ENCODE data around the gene USP2.

Gene USP2, protein sequence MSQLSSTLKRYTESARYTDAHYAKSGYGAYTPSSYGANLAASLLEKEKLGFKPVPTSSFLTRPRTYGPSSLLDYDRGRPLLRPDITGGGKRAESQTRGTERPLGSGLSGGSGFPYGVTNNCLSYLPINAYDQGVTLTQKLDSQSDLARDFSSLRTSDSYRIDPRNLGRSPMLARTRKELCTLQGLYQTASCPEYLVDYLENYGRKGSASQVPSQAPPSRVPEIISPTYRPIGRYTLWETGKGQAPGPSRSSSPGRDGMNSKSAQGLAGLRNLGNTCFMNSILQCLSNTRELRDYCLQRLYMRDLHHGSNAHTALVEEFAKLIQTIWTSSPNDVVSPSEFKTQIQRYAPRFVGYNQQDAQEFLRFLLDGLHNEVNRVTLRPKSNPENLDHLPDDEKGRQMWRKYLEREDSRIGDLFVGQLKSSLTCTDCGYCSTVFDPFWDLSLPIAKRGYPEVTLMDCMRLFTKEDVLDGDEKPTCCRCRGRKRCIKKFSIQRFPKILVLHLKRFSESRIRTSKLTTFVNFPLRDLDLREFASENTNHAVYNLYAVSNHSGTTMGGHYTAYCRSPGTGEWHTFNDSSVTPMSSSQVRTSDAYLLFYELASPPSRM

DNA sequence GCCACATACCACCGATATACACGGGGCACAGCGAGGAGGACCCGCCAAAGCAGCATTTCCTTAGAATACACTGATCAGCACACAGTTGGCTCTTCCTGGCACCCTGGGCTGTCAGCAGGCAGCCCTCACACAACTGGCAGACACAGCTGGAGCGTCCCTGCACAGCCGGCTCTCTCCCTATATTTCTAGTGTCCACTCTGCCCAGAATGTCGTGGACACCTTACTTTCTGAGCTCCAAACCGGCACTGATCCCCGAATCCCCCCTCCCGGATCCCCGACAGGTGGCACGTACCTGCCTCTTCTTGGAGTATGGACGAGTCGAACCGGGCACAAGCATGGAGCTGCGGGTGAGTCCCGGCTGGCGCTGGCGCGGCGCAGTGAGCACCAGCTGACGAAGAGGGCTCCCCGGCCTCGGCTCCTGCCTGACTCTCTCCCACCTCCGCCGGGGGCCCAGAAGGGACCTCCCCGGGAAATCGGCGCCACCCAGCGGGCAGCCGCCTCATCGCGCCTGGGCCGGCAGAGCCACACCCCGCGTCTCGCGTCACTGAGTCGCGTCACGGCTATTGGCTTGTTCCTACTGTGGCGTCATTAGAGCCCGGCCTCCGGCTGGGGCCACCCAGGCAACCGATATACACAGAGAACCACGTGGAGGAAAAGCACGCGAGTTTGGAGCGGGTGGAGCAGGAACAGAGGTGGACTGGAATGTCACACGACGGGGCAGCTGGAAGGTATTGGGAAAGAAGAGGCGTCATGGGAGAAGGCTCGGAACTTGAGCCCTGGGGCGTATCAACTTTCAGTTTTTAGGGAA, at the start of gene USP2:
USP2 (minus strand) TSS at position 510 of the 808 bp plus-strand sequence. CDS start 8,210 bp downstream, outside the sequence.
- TF ChIP-seq OSR1 (CRISPR knock-in tag; IDR thresholded peaks at IDR 0.05) (no peak), ZNF8 (CRISPR knock-in tag; IDR thresholded peaks at IDR 0.05) (no peak), BACH2 (CRISPR knock-in tag; IDR thresholded peaks at IDR 0.05; ENCODE audit: borderline replicate concordance) (no peak), CSDC2 (CRISPR knock-in tag; IDR thresholded peaks at IDR 0.05) (no peak), ESRRG (CRISPR knock-in tag; IDR thresholded peaks at IDR 0.05) (no peak), ZNF565 (CRISPR knock-in tag; conservative IDR thresholded peaks at IDR 0.05; ENCODE audit: low read depth) (no peak), ZFP3 (CRISPR knock-in tag; IDR thresholded peaks at IDR 0.05) (no peak), ZFP30 (CRISPR knock-in tag; IDR thresholded peaks at IDR 0.05) (no peak), TCF4 (CRISPR knock-in tag; IDR thresholded peaks at IDR 0.05; ENCODE audit: borderline replicate concordance) (no peak)
- TF ChIP-seq, protein P1, sequence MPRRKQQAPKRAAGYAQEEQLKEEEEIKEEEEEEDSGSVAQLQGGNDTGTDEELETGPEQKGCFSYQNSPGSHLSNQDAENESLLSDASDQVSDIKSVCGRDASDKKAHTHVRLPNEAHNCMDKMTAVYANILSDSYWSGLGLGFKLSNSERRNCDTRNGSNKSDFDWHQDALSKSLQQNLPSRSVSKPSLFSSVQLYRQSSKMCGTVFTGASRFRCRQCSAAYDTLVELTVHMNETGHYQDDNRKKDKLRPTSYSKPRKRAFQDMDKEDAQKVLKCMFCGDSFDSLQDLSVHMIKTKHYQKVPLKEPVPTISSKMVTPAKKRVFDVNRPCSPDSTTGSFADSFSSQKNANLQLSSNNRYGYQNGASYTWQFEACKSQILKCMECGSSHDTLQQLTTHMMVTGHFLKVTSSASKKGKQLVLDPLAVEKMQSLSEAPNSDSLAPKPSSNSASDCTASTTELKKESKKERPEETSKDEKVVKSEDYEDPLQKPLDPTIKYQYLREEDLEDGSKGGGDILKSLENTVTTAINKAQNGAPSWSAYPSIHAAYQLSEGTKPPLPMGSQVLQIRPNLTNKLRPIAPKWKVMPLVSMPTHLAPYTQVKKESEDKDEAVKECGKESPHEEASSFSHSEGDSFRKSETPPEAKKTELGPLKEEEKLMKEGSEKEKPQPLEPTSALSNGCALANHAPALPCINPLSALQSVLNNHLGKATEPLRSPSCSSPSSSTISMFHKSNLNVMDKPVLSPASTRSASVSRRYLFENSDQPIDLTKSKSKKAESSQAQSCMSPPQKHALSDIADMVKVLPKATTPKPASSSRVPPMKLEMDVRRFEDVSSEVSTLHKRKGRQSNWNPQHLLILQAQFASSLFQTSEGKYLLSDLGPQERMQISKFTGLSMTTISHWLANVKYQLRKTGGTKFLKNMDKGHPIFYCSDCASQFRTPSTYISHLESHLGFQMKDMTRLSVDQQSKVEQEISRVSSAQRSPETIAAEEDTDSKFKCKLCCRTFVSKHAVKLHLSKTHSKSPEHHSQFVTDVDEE (CRISPR knock-in tag; IDR thresholded peaks at IDR 0.05): no peak
- TF ChIP-seq, protein P2, sequence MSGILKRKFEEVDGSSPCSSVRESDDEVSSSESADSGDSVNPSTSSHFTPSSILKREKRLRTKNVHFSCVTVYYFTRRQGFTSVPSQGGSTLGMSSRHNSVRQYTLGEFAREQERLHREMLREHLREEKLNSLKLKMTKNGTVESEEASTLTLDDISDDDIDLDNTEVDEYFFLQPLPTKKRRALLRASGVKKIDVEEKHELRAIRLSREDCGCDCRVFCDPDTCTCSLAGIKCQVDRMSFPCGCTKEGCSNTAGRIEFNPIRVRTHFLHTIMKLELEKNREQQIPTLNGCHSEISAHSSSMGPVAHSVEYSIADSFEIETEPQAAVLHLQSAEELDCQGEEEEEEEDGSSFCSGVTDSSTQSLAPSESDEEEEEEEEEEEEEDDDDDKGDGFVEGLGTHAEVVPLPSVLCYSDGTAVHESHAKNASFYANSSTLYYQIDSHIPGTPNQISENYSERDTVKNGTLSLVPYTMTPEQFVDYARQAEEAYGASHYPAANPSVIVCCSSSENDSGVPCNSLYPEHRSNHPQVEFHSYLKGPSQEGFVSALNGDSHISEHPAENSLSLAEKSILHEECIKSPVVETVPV (CRISPR knock-in tag; IDR thresholded peaks at IDR 0.05): no peak
- TF ChIP-seq, protein P3, sequence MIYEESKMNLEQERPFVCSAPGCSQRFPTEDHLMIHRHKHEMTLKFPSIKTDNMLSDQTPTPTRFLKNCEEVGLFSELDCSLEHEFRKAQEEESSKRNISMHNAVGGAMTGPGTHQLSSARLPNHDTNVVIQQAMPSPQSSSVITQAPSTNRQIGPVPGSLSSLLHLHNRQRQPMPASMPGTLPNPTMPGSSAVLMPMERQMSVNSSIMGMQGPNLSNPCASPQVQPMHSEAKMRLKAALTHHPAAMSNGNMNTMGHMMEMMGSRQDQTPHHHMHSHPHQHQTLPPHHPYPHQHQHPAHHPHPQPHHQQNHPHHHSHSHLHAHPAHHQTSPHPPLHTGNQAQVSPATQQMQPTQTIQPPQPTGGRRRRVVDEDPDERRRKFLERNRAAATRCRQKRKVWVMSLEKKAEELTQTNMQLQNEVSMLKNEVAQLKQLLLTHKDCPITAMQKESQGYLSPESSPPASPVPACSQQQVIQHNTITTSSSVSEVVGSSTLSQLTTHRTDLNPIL (CRISPR knock-in tag; IDR thresholded peaks at IDR 0.05; ENCODE audit: low read depth): no peak
- TF ChIP-seq, protein P4, sequence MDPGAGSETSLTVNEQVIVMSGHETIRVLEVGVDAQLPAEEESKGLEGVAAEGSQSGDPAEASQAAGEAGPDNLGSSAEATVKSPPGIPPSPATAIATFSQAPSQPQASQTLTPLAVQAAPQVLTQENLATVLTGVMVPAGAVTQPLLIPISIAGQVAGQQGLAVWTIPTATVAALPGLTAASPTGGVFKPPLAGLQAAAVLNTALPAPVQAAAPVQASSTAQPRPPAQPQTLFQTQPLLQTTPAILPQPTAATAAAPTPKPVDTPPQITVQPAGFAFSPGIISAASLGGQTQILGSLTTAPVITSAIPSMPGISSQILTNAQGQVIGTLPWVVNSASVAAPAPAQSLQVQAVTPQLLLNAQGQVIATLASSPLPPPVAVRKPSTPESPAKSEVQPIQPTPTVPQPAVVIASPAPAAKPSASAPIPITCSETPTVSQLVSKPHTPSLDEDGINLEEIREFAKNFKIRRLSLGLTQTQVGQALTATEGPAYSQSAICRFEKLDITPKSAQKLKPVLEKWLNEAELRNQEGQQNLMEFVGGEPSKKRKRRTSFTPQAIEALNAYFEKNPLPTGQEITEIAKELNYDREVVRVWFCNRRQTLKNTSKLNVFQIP (CRISPR knock-in tag; IDR thresholded peaks at IDR 0.05; ENCODE audit: borderline replicate concordance, low read depth): no peak
- ATAC-seq: peak; percentile 90

DNA sequence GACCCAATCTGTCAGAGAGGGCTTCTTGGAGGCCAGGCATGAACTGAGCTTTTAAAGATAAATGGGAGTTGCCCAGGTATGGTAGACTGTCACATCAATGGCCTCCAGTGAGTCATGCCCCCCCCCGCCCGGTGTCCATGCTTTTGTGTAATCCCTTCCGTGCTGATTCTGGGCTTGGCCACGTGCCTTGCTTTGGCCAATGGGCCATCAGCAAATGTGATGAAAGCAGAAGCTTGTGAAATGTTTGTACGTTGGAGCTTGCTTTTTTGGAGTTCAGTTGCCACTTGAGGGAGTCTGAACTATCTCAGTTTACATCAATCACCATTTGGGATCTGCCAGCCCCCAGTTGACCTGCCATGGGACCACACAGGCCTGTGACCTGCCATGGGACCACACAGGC, 45.8 kb upstream of the USP2 start:
- TF ChIP-seq TCF4 (CRISPR knock-in tag; IDR thresholded peaks at IDR 0.05; ENCODE audit: borderline replicate concordance) (no peak), ZNF565 (CRISPR knock-in tag; conservative IDR thresholded peaks at IDR 0.05; ENCODE audit: low read depth) (no peak), ESRRG (CRISPR knock-in tag; IDR thresholded peaks at IDR 0.05) (no peak), ZFP3 (CRISPR knock-in tag; IDR thresholded peaks at IDR 0.05) (no peak)
- no peak for ATAC-seq

DNA sequence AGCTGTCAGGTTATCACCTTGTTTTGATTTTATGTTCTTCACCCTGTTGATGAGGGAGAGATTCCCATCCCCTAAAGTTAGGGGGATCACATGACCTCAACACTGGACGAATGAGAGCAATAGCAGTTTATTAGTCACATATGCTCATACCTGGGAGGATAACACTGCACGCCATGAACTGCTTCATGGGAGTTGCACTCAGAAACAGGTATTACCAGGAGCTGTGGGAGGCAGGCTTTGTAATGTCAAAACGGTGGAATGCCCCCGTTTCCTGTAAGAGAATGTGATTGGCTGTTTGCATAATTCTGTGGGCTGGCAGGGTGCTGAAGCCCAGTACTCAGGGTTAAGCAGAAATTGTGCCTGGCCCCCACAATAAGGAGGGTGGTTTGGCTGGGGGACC, 44.7 kb upstream of the USP2 start:
- ATAC-seq: no peak

DNA sequence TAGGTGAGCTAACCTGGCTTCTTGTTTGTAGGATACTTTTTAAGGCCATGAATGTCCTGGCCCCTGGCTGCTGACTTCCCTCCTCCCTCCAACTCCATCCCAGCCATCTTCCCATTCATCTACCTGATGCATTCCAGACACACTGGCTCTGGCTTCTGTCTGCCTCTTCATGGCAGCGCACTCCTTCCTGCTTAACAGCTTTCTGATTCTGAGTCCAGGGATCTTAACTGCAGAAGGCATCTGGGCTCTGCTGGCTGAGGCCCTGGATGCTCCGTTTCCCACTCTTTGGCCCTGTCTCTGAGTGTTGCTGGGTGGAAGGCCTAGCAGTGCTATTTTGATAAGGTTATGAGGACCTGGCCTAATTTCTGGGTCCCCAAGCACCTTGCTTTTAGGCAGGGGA, 43.3 kb upstream of the USP2 start:
- ATAC-seq: peak; percentile 15; the same call in 2 of the 3 replicates
- TF ChIP-seq, protein P1 (CRISPR knock-in tag; IDR thresholded peaks at IDR 0.05): peak; percentile 39; the same call in 1 of the 2 replicates
- TF ChIP-seq TCF4 (CRISPR knock-in tag; IDR thresholded peaks at IDR 0.05; ENCODE audit: borderline replicate concordance) (no peak), ZFP3 (CRISPR knock-in tag; IDR thresholded peaks at IDR 0.05) (no peak), ZNF70 (CRISPR knock-in tag; IDR thresholded peaks at IDR 0.05) (no peak)
- TF ChIP-seq, protein P3 (CRISPR knock-in tag; IDR thresholded peaks at IDR 0.05; ENCODE audit: low read depth): no peak
- TF ChIP-seq, protein P2 (CRISPR knock-in tag; IDR thresholded peaks at IDR 0.05): no peak

More for the DNA sequence above, 44.7 kb upstream of the USP2 start:
- no peak for TF ChIP-seq TCF4 (CRISPR knock-in tag; IDR thresholded peaks at IDR 0.05; ENCODE audit: borderline replicate concordance)
- TF ChIP-seq ISL1 (CRISPR knock-in tag; IDR thresholded peaks at IDR 0.05): no peak
- TF ChIP-seq, protein P3 (CRISPR knock-in tag; IDR thresholded peaks at IDR 0.05; ENCODE audit: low read depth): no peak

Data from SK-N-SH treated with all-trans-retinoic acid at 6 μM for 48 hours (cell line).